ENCODE measurements around the gene TMEM163. TPM values are rescaled to one million over a fixed set of nuclear protein-coding genes. Genes with fewer than 3 reads are reported as not detected.

TMEM163 gene
- total RNA-seq, 1 donor from 2014 or later = 0.95 TPM

- no peak for TF ChIP-seq EZH2phosphoT487 (IDR thresholded peaks at IDR 0.05)
- TF ChIP-seq CTCF (IDR thresholded peaks at IDR 0.05) = no peak
- no peak for TF ChIP-seq EZH2 (IDR thresholded peaks at IDR 0.05)
- no peak overlapping the region for H3K4me3 Mint-ChIP-seq
- no peak overlapping the region for H3K4me2 ChIP-seq
- no peak overlapping the region for H3K9ac ChIP-seq
- H3K9me3 Mint-ChIP-seq = peaks cover 7% of the 10 kb centered on the region
- peaks cover 5% of the 10 kb centered on the region for H3K27me3 Mint-ChIP-seq (ENCODE audit: insufficient read depth, low read depth)
- H3K4me1 ChIP-seq = no peaks in the 10 kb centered on the region
- H3K27ac Mint-ChIP-seq = no peak overlapping the region
- no peak overlapping the region for H2AFZ ChIP-seq (replicated peaks)
- H3K27ac ChIP-seq = no peak overlapping the region
- H3K36me3 ChIP-seq = no peaks in the 10 kb centered on the region
- no peaks in the 10 kb centered on the region for H3K27me3 ChIP-seq
- H4K20me1 ChIP-seq (ENCODE audit: low read depth) = no peaks in the 10 kb centered on the region
- H3K4me3 ChIP-seq = no peak overlapping the region
- H3F3A ChIP-seq (ENCODE audit: low read depth) = no peaks in the 10 kb centered on the region
- peaks cover 2% of the 10 kb centered on the region for H3K4me1 Mint-ChIP-seq
- no peaks in the 10 kb centered on the region for H3K36me3 Mint-ChIP-seq
- no peak for DNase-seq (ENCODE audit: low spot score)
- H3K79me2 ChIP-seq (ENCODE audit: low read depth) = no peaks in the 10 kb centered on the region
- H3K9me3 ChIP-seq (ENCODE audit: low read depth) = no peaks in the 10 kb centered on the region
Observed at GRCh38 chr2:134468164-134468563, 250.6 kb downstream of the TMEM163 start.

GRCh38 chr2:134466141-134466540 lies 252.7 kb downstream of the TMEM163 start:
- Histone ChIP-seq H3K4me2 (no peak overlapping the region), H3K27ac (no peak overlapping the region), H3K9ac (no peak overlapping the region), H3K9me3 (ENCODE audit: low read depth) (no peaks in the 10 kb centered on the region), H3K79me2 (ENCODE audit: low read depth) (no peaks in the 10 kb centered on the region), H3K36me3 (no peaks in the 10 kb centered on the region), H3K27me3 (no peaks in the 10 kb centered on the region), H3F3A (ENCODE audit: low read depth) (no peaks in the 10 kb centered on the region), H3K4me1 (no peaks in the 10 kb centered on the region), H4K20me1 (ENCODE audit: low read depth) (no peaks in the 10 kb centered on the region), H3K4me3 (no peak overlapping the region), H2AFZ (replicated peaks) (no peak overlapping the region)
- no peak overlapping the region for H3K4me3 Mint-ChIP-seq
- H3K4me1 Mint-ChIP-seq = peaks cover 4% of the 10 kb centered on the region
- no peak overlapping the region for H3K27ac Mint-ChIP-seq
- no peaks in the 10 kb centered on the region for H3K9me3 Mint-ChIP-seq
- peak; percentile 40 for DNase-seq (ENCODE audit: low spot score)
- H3K27me3 Mint-ChIP-seq (ENCODE audit: insufficient read depth, low read depth) = peaks cover 5% of the 10 kb centered on the region
- peak; percentile 52 for TF ChIP-seq CTCF (IDR thresholded peaks at IDR 0.05)
- TF ChIP-seq EZH2phosphoT487 (IDR thresholded peaks at IDR 0.05) = no peak
- no peaks in the 10 kb centered on the region for H3K36me3 Mint-ChIP-seq

GRCh38 chr2:134465228-134466105 lies 253.3 kb downstream of the TMEM163 start:
- Histone ChIP-seq H3K4me1 (no peaks in the 10 kb centered on the region), H3K79me2 (ENCODE audit: low read depth) (no peaks in the 10 kb centered on the region), H3K27ac (no peak overlapping the region), H3K9ac (no peak overlapping the region), H3K4me3 (no peak overlapping the region), H4K20me1 (ENCODE audit: low read depth) (no peaks in the 10 kb centered on the region), H2AFZ (replicated peaks) (no peak overlapping the region), H3F3A (ENCODE audit: low read depth) (no peaks in the 10 kb centered on the region), H3K9me3 (ENCODE audit: low read depth) (no peaks in the 10 kb centered on the region), H3K36me3 (no peaks in the 10 kb centered on the region), H3K27me3 (no peaks in the 10 kb centered on the region), H3K4me2 (no peak overlapping the region)
- no peak for DNase-seq (ENCODE audit: low spot score)
- Mint-ChIP-seq H3K36me3 (no peaks in the 10 kb centered on the region), H3K27ac (no peak overlapping the region), H3K9me3 (no peaks in the 10 kb centered on the region), H3K4me1 (peaks cover 7% of the 10 kb centered on the region), H3K4me3 (no peak overlapping the region), H3K27me3 (ENCODE audit: insufficient read depth, low read depth) (peaks cover 5% of the 10 kb centered on the region)
- TF ChIP-seq EZH2 (IDR thresholded peaks at IDR 0.05) (no peak), CTCF (IDR thresholded peaks at IDR 0.05) (no peak), EZH2phosphoT487 (IDR thresholded peaks at IDR 0.05) (no peak)

Data from neural progenitor cell (in vitro differentiated cells).